Measurements from ENCODE around the gene ELP2.

Gene ELP2

DNA sequence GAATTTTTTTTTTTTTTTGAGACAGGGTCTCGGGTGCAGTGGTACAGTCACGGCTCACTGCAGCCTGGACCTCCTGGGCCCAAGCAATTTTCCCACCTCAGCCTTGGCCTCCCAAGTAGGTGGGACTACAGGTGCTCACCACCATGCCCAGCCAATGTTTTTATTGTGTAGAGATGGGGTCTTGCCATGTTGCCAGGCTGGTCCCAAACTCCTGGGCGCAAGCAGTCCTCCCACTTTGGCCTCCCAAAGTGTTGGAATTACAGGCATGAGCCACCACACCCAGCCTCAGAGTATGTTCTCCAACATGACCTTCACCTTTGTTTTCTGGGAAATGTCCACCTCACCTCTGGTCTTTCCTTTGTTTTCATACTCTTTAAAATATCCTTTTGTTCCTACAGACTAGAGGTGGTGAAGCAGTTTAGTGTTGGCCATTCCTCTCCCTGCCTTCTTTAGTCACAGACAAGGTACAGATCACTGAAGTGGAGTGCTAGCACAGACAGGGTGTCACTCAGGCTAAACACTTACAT lies 38.1 kb downstream of the ELP2 start:
- no peak for DNase-seq

DNA sequence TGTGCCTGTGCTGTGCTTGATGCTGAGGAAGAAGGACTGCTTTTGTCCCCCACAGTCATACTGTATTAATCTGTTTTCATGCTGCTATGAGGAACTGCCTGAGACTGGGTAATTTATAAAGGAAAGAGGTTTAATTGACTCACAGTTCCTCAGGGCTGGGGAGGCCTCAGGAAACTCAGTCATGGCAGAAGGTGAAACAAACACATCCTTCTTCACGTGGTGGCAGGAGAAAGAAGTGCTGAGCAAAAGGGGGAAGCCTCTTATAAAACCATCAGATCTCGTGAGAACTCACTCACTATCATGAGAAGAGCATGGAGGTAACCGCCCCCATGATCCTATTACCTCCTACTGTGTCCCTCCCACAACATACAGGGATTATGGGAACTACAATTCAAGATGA lies 38.6 kb downstream of the ELP2 start:
- DNase-seq = peak in 1 of 2 donors; percentile 46

GRCh38 chr18:36169938-36170337 lies 40.2 kb downstream of the ELP2 start:
- DNase-seq = no peak

- DNase-seq = no peak
Observed at GRCh38 chr18:36175481-36175880, 45.8 kb downstream of the ELP2 start.

GRCh38 chr18:36176177-36176584 lies 46.5 kb downstream of the ELP2 start:
- no peak for DNase-seq

GRCh38 chr18:36176711-36177110 lies 47.0 kb downstream of the ELP2 start:
- no peak for DNase-seq

- DNase-seq = no peak
Observed at GRCh38 chr18:36177913-36178312, 48.2 kb downstream of the ELP2 start.

DNA sequence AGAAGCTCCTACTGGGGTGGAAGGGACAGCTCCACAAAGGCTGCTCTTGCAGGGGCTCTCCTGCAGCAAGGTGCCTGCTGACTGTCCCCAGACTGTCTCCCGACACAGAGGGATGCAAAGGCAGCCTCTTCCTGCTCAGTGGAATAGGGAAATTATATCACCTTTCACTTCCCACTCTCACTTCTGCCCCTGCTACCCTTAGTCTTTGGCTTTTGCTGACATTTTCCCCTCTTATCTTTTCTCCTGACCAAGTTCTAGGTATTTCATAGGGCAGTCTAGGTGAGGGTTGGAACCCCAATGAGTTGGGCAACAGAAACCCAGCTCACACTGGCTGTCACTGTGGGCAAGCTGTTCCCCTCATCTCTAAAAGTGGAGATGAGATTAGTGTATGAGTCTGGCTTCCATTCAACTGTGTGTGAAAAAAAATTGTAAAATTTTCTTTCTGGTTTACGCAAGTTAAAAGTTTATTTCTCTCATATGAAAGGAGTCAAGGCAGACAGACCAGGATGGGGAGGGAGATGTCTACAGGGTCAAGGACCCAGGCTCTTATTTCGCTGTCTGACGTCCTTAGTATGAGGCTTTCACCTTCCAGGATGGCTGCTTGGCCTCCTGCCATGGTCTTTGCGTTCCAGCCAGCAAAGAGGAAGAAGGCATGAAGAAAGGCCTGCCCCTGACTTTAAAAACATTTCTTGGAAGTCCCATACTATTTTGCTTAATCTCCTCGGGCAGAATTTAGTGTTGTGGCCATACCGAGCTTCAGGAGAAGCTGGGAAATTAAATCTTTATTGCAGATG lies 50.1 kb downstream of the ELP2 start:
- peak in 1 of 2 donors; percentile 10 for DNase-seq

- no peak for DNase-seq
Observed at GRCh38 chr18:36181441-36181840, 51.7 kb downstream of the ELP2 start.

GRCh38 chr18:36181898-36182506 lies 52.3 kb downstream of the ELP2 start:
- DNase-seq = no peak

- no peak for DNase-seq
Observed at GRCh38 chr18:36183033-36183432, 53.3 kb downstream of the ELP2 start.

- DNase-seq = no peak
Observed at GRCh38 chr18:36183987-36184386, 54.3 kb downstream of the ELP2 start.

DNA sequence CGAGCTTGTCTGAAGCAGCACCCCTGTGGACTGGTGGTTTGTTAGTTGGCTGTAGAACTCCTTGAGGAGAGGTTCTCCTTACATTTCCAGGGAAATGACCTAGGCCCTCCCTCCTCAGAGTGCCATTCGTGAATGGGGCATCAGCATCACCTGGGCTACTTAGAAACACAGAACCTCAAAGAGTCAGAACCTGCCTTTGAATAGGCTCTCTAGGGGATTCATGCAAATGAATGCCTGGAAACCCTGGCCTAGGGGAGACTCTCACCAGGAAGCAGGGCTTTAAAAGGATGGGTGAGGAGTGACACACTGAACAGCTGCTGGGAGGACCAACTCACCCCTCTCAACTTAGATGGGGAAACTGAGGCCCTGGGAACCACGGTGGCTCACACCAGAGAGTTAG lies 55.5 kb downstream of the ELP2 start:
- no peak for DNase-seq

- DNase-seq = no peak
Observed at GRCh38 chr18:36185901-36186460, 56.3 kb downstream of the ELP2 start.

GRCh38 chr18:36186461-36187192 lies 56.9 kb downstream of the ELP2 start:
- no peak for DNase-seq

GRCh38 chr18:36187193-36187825 lies 57.6 kb downstream of the ELP2 start, which contains the start of gene MOCOS:
Gene MOCOS, plus strand, starts transcription at chr18:36187497. Its CDS starts 43 bp downstream, at chr18:36187540.
- peak in 1 of 2 donors; percentile 27 for DNase-seq

- no peak for DNase-seq
Observed at GRCh38 chr18:36187826-36188721, 58.4 kb downstream of the ELP2 start.

DNA sequence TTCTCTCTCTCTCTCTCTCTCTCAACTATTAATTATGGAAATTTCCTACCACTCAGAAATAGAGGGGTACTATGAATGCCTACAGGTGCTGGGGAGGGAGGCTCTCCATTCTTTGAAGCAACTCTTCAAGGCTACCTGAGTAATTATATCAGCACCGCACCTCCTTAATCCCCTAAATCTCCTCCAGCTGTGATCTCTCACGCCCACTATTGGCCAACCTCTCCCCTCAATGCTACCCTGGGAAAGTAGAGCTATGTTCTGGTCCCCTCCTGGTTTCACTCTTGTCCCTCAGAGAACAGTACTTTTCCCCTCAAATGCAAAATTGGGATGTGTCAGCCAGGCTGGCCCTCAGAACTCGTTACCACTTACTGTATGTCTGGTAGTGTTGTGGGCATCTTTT lies 59.2 kb downstream of the ELP2 start:
- no peak for DNase-seq

- DNase-seq = no peak
Observed at GRCh38 chr18:36189486-36189885, 59.8 kb downstream of the ELP2 start.

DNA sequence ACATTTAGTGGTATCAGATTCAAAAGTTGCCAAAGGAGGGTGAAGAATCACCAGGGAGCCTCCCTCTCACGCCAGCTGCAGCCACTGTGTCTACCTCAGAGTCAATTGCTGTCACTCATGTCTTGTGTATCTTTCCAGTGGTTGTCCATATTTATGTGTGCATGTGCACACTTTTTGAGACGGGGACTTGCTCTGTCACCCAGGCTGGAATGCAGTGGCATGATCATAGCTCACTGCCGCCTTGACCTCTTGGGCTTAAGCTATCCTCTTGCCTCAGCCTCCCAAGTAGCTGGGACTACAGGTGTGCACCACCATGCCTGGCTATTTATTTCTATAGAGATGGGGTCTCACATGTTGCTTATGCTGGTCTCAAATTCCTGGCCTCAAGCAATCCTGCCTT lies 61.6 kb downstream of the ELP2 start:
- no peak for DNase-seq

- no peak for DNase-seq
Observed at GRCh38 chr18:36191711-36192110, 62.0 kb downstream of the ELP2 start.

Data from bone marrow (tissue), 2 donors.